Glutamatergic neuron (in vitro differentiated cells): ENCODE measurements around the gene TARS3. TPM values are rescaled to one million over a fixed set of nuclear protein-coding genes. Genes with fewer than 3 reads are reported as not detected.
A peak's percentile ranks its signal among the peaks of the same experiment; 100 is the strongest.
"Not testable (repeated sequence)": the region's sequence is repeated elsewhere in the genome, so short reads cannot be mapped to it uniquely, and the experiment has no call there.

ENCODE experiments used
- DNase-seq: peaks from one replicate; pipeline ENCODE4 v3.0.0; 2022
- H3K27ac Mint-ChIP-seq: one replicate; pipeline ENCODE4 v1.8.0; 2020; ENCODE audit warnings: mild to moderate bottlenecking, mixed read lengths, inconsistent platforms; ENCODE audit not compliant: unreplicated experiment
- H3K27me3 Mint-ChIP-seq: one replicate; pipeline ENCODE4 v1.8.0; 2020; ENCODE audit warnings: mild to moderate bottlenecking, moderate library complexity, mixed read lengths, inconsistent platforms; ENCODE audit not compliant: unreplicated experiment
- H3K36me3 Mint-ChIP-seq: one replicate; pipeline ENCODE4 v1.8.0; 2020; ENCODE audit warnings: mild to moderate bottlenecking, mixed read lengths, inconsistent platforms; ENCODE audit not compliant: unreplicated experiment
- H3K4me1 Mint-ChIP-seq: one replicate; pipeline ENCODE4 v1.8.0; 2020; ENCODE audit warnings: mild to moderate bottlenecking, low read depth, mixed read lengths, inconsistent platforms; ENCODE audit not compliant: unreplicated experiment
- H3K4me3 Mint-ChIP-seq: one replicate; pipeline ENCODE4 v1.8.0; 2020; ENCODE audit warnings: mild to moderate bottlenecking, mixed read lengths, inconsistent platforms; ENCODE audit not compliant: unreplicated experiment
- H3K9me3 Mint-ChIP-seq: one replicate; pipeline ENCODE4 v1.8.0; 2020; ENCODE audit warnings: mild to moderate bottlenecking, moderate library complexity, mixed read lengths, inconsistent platforms; ENCODE audit not compliant: unreplicated experiment
- long read RNA-seq: library from polyadenylated mRNA; unstranded; transcript quantifications from one replicate; pipeline ENCODE4 v2.0.0, GENCODE V29; 2020; ENCODE audit not compliant: unreplicated experiment
- total RNA-seq: library from RNA; stranded (reverse); fragmentation: NEBNext Ultra II Directional; extraction: Animal tissue kit (Norgen Biotek cat#: 25700); gene quantifications from one replicate; pipeline ENCODE4 v1.2.1, GENCODE V29; 2021; ENCODE audit not compliant: unreplicated experiment
- TF ChIP-seq, protein P1 (sequence below): fragments of 200-600 bp; sonication (generic); IDR thresholded peaks from one replicate; pipeline ENCODE4 v1.5.0; 2021; ENCODE audit not compliant: partially characterized antibody, unreplicated experiment

The TARS3 gene
- total RNA-seq, result 40.1 TPM
- long read RNA-seq, transcript TARSL2-201 (19 exons, 3,610 nt), result major isoform, 6 of 41 reads
- long read RNA-seq, partial matches to known transcripts, result 33 of 41 reads
- long read RNA-seq, other reads (novel, unspliced or antisense), result 2 of 41 reads

DNA sequence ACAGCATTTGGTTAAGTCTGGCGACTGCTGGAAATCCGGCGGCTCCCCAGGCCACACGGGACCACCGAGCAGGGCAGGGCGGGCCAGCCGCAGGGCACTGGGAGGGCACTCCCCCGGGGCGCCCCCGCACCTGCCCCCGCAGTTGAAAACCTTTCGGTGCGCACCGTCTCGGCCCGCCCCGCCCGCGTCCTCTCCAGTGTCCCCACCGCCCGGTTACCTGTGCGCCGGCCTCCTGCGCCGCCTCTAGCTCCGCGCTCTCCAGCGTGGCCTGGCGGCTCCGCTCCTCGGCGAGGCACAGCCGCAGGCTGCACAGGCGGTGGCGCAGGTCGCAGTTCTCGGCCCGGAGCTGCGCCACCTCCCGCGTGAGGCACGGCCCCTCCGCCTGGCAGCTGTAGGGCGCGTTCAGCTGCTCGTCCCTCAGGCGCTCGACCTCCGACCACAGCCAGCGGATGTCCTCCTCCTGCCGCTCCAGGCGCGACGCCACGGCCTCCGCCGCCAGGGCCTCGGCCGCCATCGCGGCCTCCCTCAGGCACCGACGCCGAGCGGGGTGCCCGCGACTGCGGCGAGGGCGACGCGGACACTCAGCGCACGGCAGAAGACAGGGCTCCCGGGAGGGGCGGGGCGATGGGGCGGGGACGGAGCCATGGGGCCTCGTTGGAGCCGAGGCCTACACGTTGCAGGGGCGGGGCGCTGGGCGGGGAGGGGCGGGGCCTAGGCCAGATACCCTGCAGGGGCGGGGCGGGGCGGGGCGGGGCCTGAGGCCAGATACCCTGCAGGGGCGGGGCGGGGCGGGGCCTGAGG is at the start of gene TARS3:
Gene TARS3, minus strand, starts transcription at position 600 of the 801 bp plus-strand sequence. Its CDS starts 86 bp downstream, at position 514.
- Mint-ChIP-seq H3K4me1 (peaks cover 7% of the 10 kb centered on the region), H3K4me3 (peak within 1 kb of the TSS; percentile 85), H3K9me3 (peaks cover 1% of the 10 kb centered on the region), H3K36me3 (no peaks in the 10 kb centered on the region), H3K27ac (peak within 1 kb of the TSS; percentile 62), H3K27me3 (peaks cover 2% of the 10 kb centered on the region)
- TF ChIP-seq, protein P1, sequence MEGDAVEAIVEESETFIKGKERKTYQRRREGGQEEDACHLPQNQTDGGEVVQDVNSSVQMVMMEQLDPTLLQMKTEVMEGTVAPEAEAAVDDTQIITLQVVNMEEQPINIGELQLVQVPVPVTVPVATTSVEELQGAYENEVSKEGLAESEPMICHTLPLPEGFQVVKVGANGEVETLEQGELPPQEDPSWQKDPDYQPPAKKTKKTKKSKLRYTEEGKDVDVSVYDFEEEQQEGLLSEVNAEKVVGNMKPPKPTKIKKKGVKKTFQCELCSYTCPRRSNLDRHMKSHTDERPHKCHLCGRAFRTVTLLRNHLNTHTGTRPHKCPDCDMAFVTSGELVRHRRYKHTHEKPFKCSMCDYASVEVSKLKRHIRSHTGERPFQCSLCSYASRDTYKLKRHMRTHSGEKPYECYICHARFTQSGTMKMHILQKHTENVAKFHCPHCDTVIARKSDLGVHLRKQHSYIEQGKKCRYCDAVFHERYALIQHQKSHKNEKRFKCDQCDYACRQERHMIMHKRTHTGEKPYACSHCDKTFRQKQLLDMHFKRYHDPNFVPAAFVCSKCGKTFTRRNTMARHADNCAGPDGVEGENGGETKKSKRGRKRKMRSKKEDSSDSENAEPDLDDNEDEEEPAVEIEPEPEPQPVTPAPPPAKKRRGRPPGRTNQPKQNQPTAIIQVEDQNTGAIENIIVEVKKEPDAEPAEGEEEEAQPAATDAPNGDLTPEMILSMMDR, result no peak
- peak; percentile 98 for DNase-seq

DNA sequence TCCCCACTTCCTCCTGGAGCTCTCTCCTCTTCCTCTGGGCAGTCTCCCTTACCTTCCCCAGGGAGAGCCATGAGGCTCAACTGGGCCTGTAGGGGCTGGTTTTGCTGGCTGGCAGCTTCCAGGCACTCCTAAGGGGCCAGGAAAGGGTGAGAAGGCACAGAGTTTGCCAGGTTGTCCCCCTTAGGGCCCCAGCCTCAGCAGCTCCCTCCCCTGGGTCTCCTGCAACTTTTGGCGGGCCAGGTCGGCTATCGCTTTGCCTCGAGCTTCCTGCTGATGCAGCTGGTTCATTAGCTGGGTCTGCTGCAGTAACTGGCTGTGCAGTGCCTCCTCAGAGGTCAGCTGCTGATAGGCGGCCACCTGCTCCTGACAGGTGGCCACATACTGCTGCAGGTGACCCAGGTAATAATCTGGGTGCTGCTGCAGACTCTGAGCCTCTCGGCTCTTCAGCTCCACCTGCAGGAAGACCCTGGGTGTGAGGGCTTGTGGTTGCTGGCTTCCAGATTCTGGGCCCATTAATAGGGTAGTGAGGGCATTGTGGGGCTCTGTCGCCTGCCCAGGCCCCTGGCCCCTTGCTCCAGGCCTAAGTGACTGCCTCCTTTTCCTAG is 49.3 kb upstream of the TARS3 start:
- H3K9me3 Mint-ChIP-seq, result peaks cover 3% of the 10 kb centered on the region
- H3K27ac Mint-ChIP-seq, result no peak overlapping the region
- H3K27me3 Mint-ChIP-seq, result peaks cover 8% of the 10 kb centered on the region
- H3K4me1 Mint-ChIP-seq, result no peaks in the 10 kb centered on the region
- DNase-seq, result no peak
- H3K36me3 Mint-ChIP-seq, result no peaks in the 10 kb centered on the region
- no peak overlapping the region for H3K4me3 Mint-ChIP-seq
- TF ChIP-seq, protein P1, result no peak

DNA sequence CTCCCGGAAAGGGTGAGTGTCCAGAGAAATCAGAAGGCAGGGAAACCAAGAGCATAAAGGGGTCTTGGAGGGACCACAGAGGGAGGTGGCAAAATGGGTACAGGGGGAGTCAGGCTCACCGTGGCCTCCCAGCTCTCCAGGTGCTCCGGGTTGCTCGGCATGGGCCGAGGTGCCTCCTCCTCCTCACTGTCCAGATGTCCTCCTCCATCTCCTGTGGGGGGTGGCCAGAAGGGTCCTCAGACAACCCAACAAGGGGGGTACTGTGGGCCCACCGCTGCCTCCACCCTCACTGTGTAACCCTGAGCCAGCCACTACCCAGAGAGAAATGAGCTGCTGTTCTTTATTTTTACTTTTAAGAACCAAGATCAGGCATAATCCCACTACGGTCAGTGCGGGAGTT is 48.6 kb upstream of the TARS3 start:
- peaks cover 8% of the 10 kb centered on the region for H3K27me3 Mint-ChIP-seq
- no peak overlapping the region for H3K4me3 Mint-ChIP-seq
- peaks cover 3% of the 10 kb centered on the region for H3K9me3 Mint-ChIP-seq
- no peaks in the 10 kb centered on the region for H3K36me3 Mint-ChIP-seq
- no peak for DNase-seq
- no peak overlapping the region for H3K27ac Mint-ChIP-seq
- TF ChIP-seq, protein P1, result no peak
- no peaks in the 10 kb centered on the region for H3K4me1 Mint-ChIP-seq

DNA sequence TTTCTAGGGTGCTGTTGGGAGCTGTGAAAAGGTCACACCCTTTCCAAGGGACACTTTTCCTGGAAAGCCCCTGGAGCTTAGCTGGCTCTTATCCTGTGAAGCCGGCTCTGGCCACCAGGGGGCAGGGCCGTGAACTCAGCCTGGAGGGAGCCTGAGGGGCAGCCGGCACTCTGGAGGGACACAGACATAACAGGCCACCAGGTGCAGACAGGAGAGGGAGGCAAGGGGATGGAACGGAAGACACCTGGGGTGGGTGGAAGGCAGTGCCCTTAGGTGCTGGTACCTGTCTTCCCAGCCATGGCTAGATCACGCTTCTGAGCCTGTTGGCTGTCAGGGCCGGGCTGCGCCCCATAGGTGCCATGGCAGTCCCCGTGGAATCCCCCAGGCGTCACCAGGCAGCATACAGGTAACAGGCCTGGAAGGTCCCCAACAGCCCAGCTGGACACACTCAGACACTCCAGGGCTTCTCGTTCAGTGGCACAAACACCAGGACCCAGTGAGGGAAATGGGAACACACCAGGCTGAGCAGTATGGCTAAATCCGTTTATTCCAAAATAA is 42.9 kb upstream of the TARS3 start:
- H3K4me3 Mint-ChIP-seq, H3K27ac Mint-ChIP-seq, DNase-seq, H3K36me3 Mint-ChIP-seq, H3K9me3 Mint-ChIP-seq, H3K27me3 Mint-ChIP-seq, H3K4me1 Mint-ChIP-seq: not testable (repeated sequence)
- TF ChIP-seq, protein P1, result peak; percentile 28
